Rectal smooth muscle tissue (tissue), 1 donor: ENCODE measurements around the gene CSNK2A2.

Experiments
- H3K27ac ChIP-seq: one replicate; pipeline ENCODE4 v1.7.0; 2013; ENCODE audit warnings: low read depth, low read length, inconsistent platforms
- H3K27me3 ChIP-seq: one replicate; pipeline ENCODE4 v1.7.0; 2013; ENCODE audit warnings: low read length; ENCODE audit not compliant: control insufficient read depth, insufficient read depth
- H3K36me3 ChIP-seq: one replicate; pipeline ENCODE4 v1.7.0; 2013; ENCODE audit warnings: low read length; ENCODE audit not compliant: control insufficient read depth, insufficient read depth
- H3K4me1 ChIP-seq: one replicate; pipeline ENCODE4 v1.7.0; 2013; ENCODE audit warnings: low read length; ENCODE audit not compliant: control insufficient read depth, insufficient read depth
- H3K4me3 ChIP-seq: one replicate; pipeline ENCODE4 v1.7.0; 2013; ENCODE audit warnings: low read length
- H3K9ac ChIP-seq: one replicate; pipeline ENCODE4 v1.7.0; 2013; ENCODE audit warnings: low read length

Gene CSNK2A2

GRCh38 chr16:58195344-58195743 lies 2.6 kb downstream of the CSNK2A2 start:
- Histone ChIP-seq H3K4me1 (peaks cover 7% of the 10 kb centered on the region), H3K9ac (no peak overlapping the region), H3K27me3 (no peaks in the 10 kb centered on the region), H3K4me3 (no peak overlapping the region), H3K27ac (no peak overlapping the region), H3K36me3 (peaks cover 9% of the 10 kb centered on the region)

GRCh38 chr16:58194790-58195189 lies 3.1 kb downstream of the CSNK2A2 start:
- Histone ChIP-seq H3K4me1 (peaks cover 7% of the 10 kb centered on the region), H3K9ac (no peak overlapping the region), H3K27me3 (no peaks in the 10 kb centered on the region), H3K36me3 (peaks cover 11% of the 10 kb centered on the region), H3K4me3 (no peak overlapping the region), H3K27ac (no peak overlapping the region)

GRCh38 chr16:58187665-58188421 lies 10.1 kb downstream of the CSNK2A2 start:
- Histone ChIP-seq H3K4me1 (peaks cover 7% of the 10 kb centered on the region), H3K27ac (peak overlapping the region; percentile 59), H3K9ac (no peak overlapping the region), H3K36me3 (peaks cover 22% of the 10 kb centered on the region), H3K4me3 (no peak overlapping the region), H3K27me3 (no peaks in the 10 kb centered on the region)

GRCh38 chr16:58187092-58187491 lies 10.8 kb downstream of the CSNK2A2 start:
- Histone ChIP-seq H3K9ac (no peak overlapping the region), H3K27ac (no peak overlapping the region), H3K4me3 (no peak overlapping the region), H3K4me1 (peaks cover 7% of the 10 kb centered on the region), H3K36me3 (peaks cover 22% of the 10 kb centered on the region), H3K27me3 (no peaks in the 10 kb centered on the region)

- Histone ChIP-seq H3K27ac (no peak overlapping the region), H3K27me3 (no peaks in the 10 kb centered on the region), H3K9ac (no peak overlapping the region), H3K4me3 (no peak overlapping the region), H3K36me3 (peaks cover 22% of the 10 kb centered on the region), H3K4me1 (peaks cover 7% of the 10 kb centered on the region)
Observed at GRCh38 chr16:58186176-58186944, 11.5 kb downstream of the CSNK2A2 start.

- Histone ChIP-seq H3K4me1 (no peaks in the 10 kb centered on the region), H3K36me3 (peaks cover 16% of the 10 kb centered on the region), H3K27me3 (no peaks in the 10 kb centered on the region), H3K27ac (no peak overlapping the region), H3K4me3 (no peak overlapping the region), H3K9ac (no peak overlapping the region)
Observed at GRCh38 chr16:58177353-58177710, 20.6 kb downstream of the CSNK2A2 start.

- H3K27ac ChIP-seq = no peak overlapping the region
- H3K4me3 ChIP-seq = no peak overlapping the region
- H3K36me3 ChIP-seq = peaks cover 16% of the 10 kb centered on the region
- no peaks in the 10 kb centered on the region for H3K4me1 ChIP-seq
- no peaks in the 10 kb centered on the region for H3K27me3 ChIP-seq
- no peak overlapping the region for H3K9ac ChIP-seq
Observed at GRCh38 chr16:58176608-58177352, 21.1 kb downstream of the CSNK2A2 start.

- Histone ChIP-seq H3K4me3 (no peak overlapping the region), H3K36me3 (peaks cover 29% of the 10 kb centered on the region), H3K27me3 (no peaks in the 10 kb centered on the region), H3K9ac (no peak overlapping the region), H3K4me1 (no peaks in the 10 kb centered on the region), H3K27ac (no peak overlapping the region)
Observed at GRCh38 chr16:58170223-58170622, 27.7 kb downstream of the CSNK2A2 start.

GRCh38 chr16:58160855-58161254 lies 37.1 kb downstream of the CSNK2A2 start:
- H3K4me3 ChIP-seq = no peak overlapping the region
- peaks cover 29% of the 10 kb centered on the region for H3K36me3 ChIP-seq
- H3K27ac ChIP-seq = no peak overlapping the region
- H3K4me1 ChIP-seq = no peaks in the 10 kb centered on the region
- no peak overlapping the region for H3K9ac ChIP-seq
- no peaks in the 10 kb centered on the region for H3K27me3 ChIP-seq

- no peak overlapping the region for H3K27ac ChIP-seq
- H3K4me1 ChIP-seq = no peaks in the 10 kb centered on the region
- H3K4me3 ChIP-seq = no peak overlapping the region
- H3K9ac ChIP-seq = no peak overlapping the region
- H3K36me3 ChIP-seq = peaks cover 21% of the 10 kb centered on the region
- no peaks in the 10 kb centered on the region for H3K27me3 ChIP-seq
Observed at GRCh38 chr16:58158725-58159124, 39.2 kb downstream of the CSNK2A2 start.

GRCh38 chr16:58157951-58158540 lies 39.9 kb downstream of the CSNK2A2 start:
- H3K27ac ChIP-seq = no peak overlapping the region
- peaks cover 18% of the 10 kb centered on the region for H3K36me3 ChIP-seq
- no peaks in the 10 kb centered on the region for H3K4me1 ChIP-seq
- H3K9ac ChIP-seq = no peak overlapping the region
- no peaks in the 10 kb centered on the region for H3K27me3 ChIP-seq
- no peak overlapping the region for H3K4me3 ChIP-seq

- no peaks in the 10 kb centered on the region for H3K4me1 ChIP-seq
- no peaks in the 10 kb centered on the region for H3K27me3 ChIP-seq
- H3K36me3 ChIP-seq = peaks cover 13% of the 10 kb centered on the region
- no peak overlapping the region for H3K27ac ChIP-seq
- no peak overlapping the region for H3K9ac ChIP-seq
- H3K4me3 ChIP-seq = no peak overlapping the region
Observed at GRCh38 chr16:58157239-58157638, 40.7 kb downstream of the CSNK2A2 start.
